SW480 (cell line): Measurements from ENCODE around the gene TPPP2.

Experiments used
- DNase-seq: peaks from one replicate; pipeline ENCODE4 v3.0.0-alpha.2; 2016; ENCODE audit warnings: low spot score

Gene TPPP2

GRCh38 chr14:21017528-21018245 lies 12.3 kb upstream of the TPPP2 start:
- DNase-seq: no peak

DNA sequence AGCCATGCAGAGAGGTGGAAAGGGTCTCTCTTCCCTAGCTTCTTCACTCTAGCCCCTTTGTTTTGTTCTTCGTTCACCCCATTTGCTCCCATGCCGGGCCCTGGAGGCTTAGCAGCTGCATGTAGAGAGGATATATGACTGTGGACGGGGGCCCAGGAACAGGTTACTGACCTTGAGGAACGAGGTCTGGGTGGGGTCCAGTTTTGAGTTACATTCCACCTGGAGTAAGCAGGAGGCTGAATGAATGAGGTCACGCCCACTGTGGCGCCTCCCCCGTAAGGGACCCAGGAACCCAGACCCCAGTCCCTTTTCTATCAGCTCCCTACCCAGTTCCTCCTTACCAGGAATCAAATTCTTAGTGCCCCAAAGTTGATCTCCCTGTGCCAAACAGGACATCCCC lies 11.7 kb upstream of the TPPP2 start:
- no peak for DNase-seq

- no peak for DNase-seq
Measured at GRCh38 chr14:21018781-21019180, 11.2 kb upstream of the TPPP2 start.

- no peak for DNase-seq
Measured at GRCh38 chr14:21019366-21019765, 10.7 kb upstream of the TPPP2 start.

GRCh38 chr14:21020977-21021545 lies 9.0 kb upstream of the TPPP2 start:
- no peak for DNase-seq

GRCh38 chr14:21022686-21023085 lies 7.3 kb upstream of the TPPP2 start:
- no peak for DNase-seq

DNA sequence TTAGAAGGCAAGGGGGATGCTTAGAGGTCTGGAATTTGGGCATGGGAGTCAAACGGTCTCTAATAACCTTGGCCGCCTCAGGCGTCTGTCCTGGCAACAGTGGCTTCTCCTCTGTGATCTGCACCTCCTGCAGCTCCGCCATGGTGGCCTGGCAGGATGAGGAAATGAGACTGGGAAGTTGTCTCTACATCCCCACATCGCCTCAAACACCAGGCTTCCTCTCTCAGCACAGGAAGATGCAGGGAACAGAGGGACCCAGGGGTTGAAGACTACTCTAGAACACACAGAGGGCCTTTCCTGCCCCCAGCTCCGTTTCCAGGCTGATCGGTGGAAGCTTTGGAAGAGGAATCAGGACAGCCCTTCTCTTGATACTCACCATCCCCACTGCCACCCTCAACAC lies 6.8 kb upstream of the TPPP2 start:
- no peak for DNase-seq

DNA sequence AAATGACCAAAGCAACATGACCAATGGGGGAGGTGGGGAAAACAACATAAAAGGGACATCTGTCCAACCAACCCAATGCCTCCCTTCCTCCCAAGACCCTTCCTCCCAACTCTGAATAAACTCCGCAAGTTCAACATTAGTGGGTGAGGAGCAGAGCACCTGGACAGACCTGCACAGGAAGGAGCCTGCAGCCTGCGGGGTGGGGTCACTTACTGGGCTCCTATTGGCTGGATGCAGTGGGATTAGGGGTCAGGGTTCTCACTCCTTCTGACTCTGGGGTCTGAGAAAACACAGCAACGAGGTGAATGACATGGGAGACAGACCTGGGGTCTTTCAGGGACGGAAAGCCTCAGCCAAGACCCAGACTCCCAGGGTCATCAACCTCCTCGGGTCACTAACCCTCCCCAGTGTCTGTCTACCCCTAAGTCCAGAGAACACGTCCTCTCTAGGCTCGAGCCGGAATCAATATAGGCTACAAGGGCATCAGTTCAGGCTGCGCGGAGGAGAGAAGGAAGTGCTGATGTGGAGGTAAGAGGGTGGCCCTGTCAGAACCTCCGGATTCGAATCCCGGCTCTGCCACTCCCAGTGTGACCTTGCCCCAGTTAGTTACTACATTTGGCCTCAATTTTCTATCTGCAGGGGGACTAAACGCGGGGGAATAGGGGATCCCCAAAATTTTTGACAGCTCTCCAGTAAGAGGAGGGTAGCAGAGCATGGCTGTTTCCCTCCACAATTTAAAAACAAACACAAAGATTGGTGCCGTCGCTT lies 6.0 kb upstream of the TPPP2 start:
- no peak for DNase-seq

DNA sequence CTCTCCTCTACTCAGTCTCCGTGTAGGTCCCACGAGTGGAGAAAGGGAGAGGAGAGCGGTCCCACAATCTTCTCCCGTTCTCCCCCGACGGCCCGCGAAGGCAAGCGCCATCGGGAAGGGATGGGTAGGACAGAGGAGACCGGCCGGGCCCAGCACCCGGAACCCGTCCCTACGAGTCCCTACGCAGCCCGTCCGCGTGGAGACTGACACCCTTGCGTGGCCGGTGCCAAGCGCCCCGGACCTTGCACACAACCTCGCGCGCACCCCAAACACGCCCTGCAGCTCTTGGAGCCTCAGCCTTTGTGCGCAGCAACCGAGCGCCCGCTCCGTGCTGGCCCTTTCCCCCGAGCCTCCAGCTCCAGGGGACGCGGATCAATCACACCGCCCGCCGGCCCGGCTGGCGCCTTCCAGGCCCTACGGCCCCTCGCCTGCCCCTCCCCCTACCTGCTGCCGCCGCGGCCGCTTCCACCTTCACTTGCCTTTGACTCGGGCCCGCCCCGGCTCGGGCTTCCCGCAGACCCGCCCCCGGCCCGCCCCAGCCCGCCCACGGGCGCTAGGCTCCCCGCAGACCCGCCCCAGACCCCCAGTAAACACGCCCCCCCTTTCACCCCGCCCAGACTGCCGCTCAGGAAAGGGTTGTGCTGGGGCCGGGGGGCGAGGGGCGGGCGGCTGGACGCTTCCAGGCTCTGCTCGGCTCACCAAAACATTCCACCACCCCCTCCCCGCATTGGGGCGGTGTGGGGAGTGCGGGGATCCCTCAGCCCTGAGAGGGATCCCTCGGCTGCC lies 5.2 kb upstream of the TPPP2 start, which contains the start of gene NDRG2:
TSS of gene NDRG2 (minus strand) at position 477 of the 786 bp plus-strand sequence. CDS start 1,746 bp downstream, outside the sequence.
- peak; percentile 45 for DNase-seq

DNA sequence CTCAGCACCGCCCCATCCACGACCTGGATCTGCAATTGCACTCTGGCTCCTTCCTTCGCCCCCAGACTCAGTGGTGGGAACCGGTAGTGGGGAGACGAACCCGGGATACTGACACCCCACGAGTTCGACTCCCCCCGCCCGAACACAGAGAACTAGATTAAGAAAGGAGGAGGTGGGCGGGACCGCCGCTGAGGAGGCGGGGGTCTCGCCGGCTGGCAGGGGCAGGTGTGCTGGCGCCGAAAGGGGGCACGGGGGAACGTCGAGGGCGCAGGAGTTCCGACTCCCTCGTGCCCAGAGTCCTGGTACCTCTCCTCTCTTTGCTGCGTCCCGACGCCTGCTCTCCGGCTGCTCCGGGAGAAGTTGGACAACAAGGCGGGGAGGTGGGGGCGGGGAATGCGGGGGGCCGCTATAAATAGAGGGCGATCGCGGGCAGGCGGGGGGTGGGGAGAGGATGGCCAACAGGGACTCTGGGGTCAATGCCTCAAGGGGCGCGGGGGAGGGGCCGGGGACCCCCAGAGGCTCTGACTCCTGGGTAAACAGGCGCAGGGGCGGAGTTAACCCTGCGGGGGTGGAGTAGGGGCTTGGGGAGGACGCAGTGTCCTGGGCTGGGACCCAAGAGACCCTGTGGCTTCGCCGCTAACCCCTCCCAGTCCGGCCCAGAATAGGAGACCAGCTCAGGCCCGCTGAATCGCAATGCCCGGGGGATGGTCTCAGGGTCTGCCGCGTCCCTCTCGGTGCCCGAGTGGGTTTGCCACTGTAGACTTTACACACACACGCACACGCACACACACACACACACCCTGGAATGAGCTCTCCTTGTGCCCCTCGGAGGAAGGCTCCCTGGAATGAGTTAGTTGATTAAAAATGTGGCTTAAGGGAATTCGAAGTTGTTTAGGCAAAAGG lies 4.4 kb upstream of the TPPP2 start:
- no peak for DNase-seq

- no peak for DNase-seq
Measured at GRCh38 chr14:21026274-21026987, 3.6 kb upstream of the TPPP2 start.

DNA sequence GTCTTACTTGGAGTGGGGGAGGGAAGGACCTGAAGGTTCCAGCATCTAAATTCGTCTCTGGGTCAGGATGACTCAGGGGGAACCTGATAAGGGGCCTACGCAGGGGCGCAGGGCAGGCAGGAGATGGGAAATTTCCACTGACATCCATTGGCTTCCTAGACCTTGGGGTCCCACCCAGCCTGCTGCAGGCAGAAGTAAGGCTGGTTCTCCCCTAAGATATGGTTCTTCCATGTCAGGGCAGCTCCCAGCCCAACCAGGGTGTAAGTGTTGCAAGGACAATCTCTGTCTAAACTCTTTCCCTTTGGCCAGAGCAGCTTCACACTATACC lies 3.1 kb upstream of the TPPP2 start:
- no peak for DNase-seq

DNA sequence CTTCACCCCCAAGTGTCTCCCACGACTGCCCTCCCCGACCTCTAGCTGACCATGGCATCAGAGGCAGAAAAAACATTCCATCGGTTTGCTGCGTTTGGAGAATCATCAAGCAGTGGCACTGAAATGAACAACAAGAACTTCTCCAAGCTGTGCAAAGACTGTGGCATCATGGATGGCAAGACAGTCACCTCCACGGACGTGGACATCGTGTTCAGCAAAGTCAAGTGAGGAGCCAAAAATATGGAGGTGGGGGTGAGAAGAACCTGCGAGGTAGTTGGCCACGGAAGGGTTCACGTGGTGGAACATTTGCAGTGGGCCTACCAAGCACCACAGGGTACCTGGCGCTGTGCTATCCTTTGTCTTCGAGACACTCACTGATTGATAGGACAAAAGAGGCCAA lies 514 bp downstream of the TPPP2 start:
- no peak for DNase-seq

- DNase-seq: no peak
Measured at GRCh38 chr14:21032326-21033132, 2.5 kb downstream of the TPPP2 start.

DNA sequence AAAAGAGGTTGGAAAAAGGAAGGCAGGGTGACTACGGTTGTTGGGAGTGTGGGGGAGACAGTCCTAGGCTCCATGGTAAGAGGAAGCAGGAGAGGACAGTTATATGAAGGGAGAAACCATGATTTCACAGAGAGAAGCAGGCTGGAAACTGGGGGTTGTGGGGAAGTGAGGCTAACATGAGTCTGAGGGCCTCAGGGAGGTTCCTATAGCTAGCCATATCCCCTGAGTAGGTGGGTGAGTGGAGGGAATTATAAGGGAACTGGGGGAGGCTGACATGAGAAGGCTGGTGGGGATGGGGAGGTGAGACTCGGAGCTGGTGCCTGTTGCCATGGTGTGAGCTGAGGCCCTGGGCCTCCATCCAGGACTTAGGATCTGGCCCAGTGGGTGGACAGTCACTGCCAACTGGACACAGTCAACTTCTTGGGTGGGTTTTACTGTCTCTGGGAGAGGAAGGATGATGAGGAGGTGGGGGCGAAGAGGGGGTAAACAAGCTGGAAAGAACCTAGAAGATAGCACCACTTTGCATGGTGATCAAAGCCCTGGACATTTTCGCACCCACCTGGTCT lies 3.2 kb downstream of the TPPP2 start:
- DNase-seq: no peak

GRCh38 chr14:21034707-21035106 lies 4.7 kb downstream of the TPPP2 start, which contains the start of gene RNASE13:
TSS of gene RNASE13 (minus strand) at chr14:21034807. CDS start at chr14:21034288, 519 bp downstream.
- no peak for DNase-seq

GRCh38 chr14:21036751-21037150 lies 6.7 kb downstream of the TPPP2 start:
- no peak for DNase-seq

GRCh38 chr14:21037156-21037555 lies 7.1 kb downstream of the TPPP2 start:
- DNase-seq: no peak
